ENCODE measurements around the gene CAMK4.

CAMK4 gene

DNA sequence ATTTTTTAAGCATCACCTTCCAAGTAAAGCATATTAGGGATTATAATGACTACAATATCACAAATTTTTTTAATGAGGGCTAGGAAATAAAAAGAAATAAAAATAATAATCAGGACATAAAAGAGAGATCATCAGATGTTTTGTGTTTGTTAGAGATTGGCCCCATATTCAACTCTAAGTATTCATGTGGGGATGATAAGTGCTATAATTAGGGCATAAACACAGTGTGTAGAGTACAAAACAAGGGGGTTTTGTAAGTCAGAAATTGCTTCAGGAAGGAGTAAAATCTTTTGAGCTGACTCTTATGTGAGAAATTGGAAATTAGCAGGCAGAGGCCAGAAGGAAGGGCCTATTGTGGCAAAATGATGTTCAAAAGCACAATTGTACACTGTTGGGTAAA lies 160.9 kb downstream of the CAMK4 start:
- Histone ChIP-seq H3K36me3 (replicated peaks; ENCODE audit: low read depth, low read length) (peaks cover 22% of the 10 kb centered on the region), H2AFZ (ENCODE audit: low read depth, low read length) (no peak overlapping the region), H3K4me1 (ENCODE audit: low read length) (no peaks in the 10 kb centered on the region), H4K20me1 (ENCODE audit: insufficient read depth, low read length) (peaks cover 6% of the 10 kb centered on the region), H3K4me2 (ENCODE audit: low read length) (no peak overlapping the region), H3K79me2 (ENCODE audit: low read length) (peaks cover 4% of the 10 kb centered on the region; the same call in 1 of the 2 replicates), H3K9me3 (ENCODE audit: insufficient read depth, low read length) (no peaks in the 10 kb centered on the region), H3K4me3 (ENCODE audit: low read length) (no peak overlapping the region), H3K9ac (ENCODE audit: low read length) (no peak overlapping the region), H3K27me3 (ENCODE audit: low read depth, low read length) (no peaks in the 10 kb centered on the region), H3K27ac (ENCODE audit: low read length) (no peak overlapping the region)
- TF ChIP-seq EZH2phosphoT487 (IDR thresholded peaks at IDR 0.05; ENCODE audit: low read depth) = no peak
- TF ChIP-seq, protein P1, sequence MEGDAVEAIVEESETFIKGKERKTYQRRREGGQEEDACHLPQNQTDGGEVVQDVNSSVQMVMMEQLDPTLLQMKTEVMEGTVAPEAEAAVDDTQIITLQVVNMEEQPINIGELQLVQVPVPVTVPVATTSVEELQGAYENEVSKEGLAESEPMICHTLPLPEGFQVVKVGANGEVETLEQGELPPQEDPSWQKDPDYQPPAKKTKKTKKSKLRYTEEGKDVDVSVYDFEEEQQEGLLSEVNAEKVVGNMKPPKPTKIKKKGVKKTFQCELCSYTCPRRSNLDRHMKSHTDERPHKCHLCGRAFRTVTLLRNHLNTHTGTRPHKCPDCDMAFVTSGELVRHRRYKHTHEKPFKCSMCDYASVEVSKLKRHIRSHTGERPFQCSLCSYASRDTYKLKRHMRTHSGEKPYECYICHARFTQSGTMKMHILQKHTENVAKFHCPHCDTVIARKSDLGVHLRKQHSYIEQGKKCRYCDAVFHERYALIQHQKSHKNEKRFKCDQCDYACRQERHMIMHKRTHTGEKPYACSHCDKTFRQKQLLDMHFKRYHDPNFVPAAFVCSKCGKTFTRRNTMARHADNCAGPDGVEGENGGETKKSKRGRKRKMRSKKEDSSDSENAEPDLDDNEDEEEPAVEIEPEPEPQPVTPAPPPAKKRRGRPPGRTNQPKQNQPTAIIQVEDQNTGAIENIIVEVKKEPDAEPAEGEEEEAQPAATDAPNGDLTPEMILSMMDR (IDR thresholded peaks at IDR 0.05; ENCODE audit: low read depth, low read length) = no peak

DNA sequence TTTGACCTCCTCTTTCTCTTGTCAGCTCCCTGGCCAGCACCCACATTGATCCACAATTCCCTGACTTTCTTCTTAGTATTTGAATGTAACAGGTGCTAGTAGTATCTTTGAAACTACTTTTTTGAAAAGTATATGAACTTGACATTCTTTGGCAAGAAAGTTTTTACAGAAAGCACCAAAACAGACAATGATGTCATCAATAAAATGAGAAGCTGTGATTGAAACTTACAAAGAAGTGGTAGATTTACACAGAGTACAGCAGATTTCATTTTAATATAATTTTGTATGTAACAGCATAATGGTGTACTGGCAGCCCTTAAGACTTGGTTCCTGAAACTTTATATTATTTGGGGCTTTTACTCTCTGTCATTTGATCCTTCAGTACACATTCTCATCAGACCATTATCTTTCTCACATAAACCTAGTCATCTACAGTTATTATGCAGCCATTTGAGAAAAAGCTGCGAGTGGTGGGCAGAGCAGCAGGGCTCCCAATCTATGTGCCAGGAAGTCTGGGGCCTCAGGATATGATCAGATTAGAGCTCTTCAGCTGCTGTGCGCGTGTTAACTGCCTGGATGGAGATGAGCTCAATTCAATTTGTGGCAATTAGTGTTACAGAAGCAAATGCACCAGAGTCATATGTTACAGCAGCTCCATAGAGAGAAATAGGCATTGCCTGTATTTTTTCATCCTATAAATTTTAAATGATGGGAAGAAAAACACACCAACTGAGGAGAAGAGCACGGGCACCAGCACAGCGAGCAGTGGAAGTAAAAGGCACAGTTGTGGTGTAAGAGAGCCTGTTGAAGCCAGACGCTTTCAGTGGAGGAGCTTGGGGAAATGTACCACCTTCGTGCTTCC lies 162.0 kb downstream of the CAMK4 start:
- Histone ChIP-seq H3K36me3 (replicated peaks; ENCODE audit: low read depth, low read length) (peaks cover 21% of the 10 kb centered on the region), H3K9ac (ENCODE audit: low read length) (no peak overlapping the region), H3K4me1 (ENCODE audit: low read length) (no peaks in the 10 kb centered on the region), H3K9me3 (ENCODE audit: insufficient read depth, low read length) (no peaks in the 10 kb centered on the region), H3K4me3 (ENCODE audit: low read length) (no peak overlapping the region), H4K20me1 (ENCODE audit: insufficient read depth, low read length) (peaks cover 6% of the 10 kb centered on the region; the same call in 1 of the 2 replicates), H3K79me2 (ENCODE audit: low read length) (peaks cover 4% of the 10 kb centered on the region; the same call in 1 of the 2 replicates), H3K4me2 (ENCODE audit: low read length) (no peak overlapping the region), H2AFZ (ENCODE audit: low read depth, low read length) (no peak overlapping the region), H3K27me3 (ENCODE audit: low read depth, low read length) (no peaks in the 10 kb centered on the region), H3K27ac (ENCODE audit: low read length) (no peak overlapping the region)
- no peak for TF ChIP-seq EZH2phosphoT487 (IDR thresholded peaks at IDR 0.05; ENCODE audit: low read depth)
- TF ChIP-seq, protein P1 (IDR thresholded peaks at IDR 0.05; ENCODE audit: low read depth, low read length) = no peak

DNA sequence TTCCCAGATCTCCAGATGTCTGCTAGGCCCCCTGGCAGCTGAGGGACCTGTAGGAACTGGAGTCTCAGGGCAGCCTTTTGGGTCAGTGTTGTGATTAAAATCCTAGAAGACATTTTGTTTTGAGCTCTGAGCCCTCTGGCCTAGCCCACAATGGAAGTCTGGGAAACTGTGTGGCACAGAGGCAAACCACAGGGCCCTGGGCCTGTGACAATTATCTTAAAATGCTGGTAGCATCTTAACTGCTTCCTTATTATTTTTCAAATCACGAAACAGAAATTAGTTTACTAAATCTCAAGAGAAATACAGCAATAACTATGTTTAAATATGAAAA lies 162.6 kb downstream of the CAMK4 start:
- Histone ChIP-seq H3K4me2 (ENCODE audit: low read length) (no peak overlapping the region), H3K9ac (ENCODE audit: low read length) (no peak overlapping the region), H3K27ac (ENCODE audit: low read length) (no peak overlapping the region), H3K79me2 (ENCODE audit: low read length) (peaks cover 4% of the 10 kb centered on the region; the same call in 1 of the 2 replicates), H3K9me3 (ENCODE audit: insufficient read depth, low read length) (no peaks in the 10 kb centered on the region), H3K4me3 (ENCODE audit: low read length) (no peak overlapping the region), H4K20me1 (ENCODE audit: insufficient read depth, low read length) (peaks cover 6% of the 10 kb centered on the region; the same call in 1 of the 2 replicates), H3K36me3 (replicated peaks; ENCODE audit: low read depth, low read length) (peaks cover 21% of the 10 kb centered on the region), H3K4me1 (ENCODE audit: low read length) (no peaks in the 10 kb centered on the region), H3K27me3 (ENCODE audit: low read depth, low read length) (no peaks in the 10 kb centered on the region), H2AFZ (ENCODE audit: low read depth, low read length) (no peak overlapping the region)
- no peak for TF ChIP-seq EZH2phosphoT487 (IDR thresholded peaks at IDR 0.05; ENCODE audit: low read depth)
- TF ChIP-seq, protein P1 (IDR thresholded peaks at IDR 0.05; ENCODE audit: low read depth, low read length) = no peak

DNA sequence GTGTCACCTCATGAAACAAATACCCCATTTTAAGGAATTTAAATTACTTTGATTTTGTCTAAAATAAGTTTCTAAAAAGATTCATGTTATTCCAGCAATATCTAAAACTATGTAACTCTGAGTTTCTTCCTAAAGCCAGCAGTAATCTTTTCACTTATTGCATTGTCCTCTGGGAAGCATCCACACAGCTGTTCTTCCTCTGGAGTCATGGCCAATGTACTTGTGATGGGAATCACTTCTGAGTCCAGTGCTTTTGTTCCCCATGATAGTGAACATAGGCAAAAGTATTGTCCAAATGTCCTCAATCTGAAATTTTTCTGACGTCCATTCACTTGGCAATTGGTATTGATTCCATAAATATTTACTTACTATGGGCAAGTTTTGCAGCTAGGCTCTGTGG lies 163.2 kb downstream of the CAMK4 start:
- no peak overlapping the region for H3K4me2 ChIP-seq (ENCODE audit: low read length)
- H4K20me1 ChIP-seq (ENCODE audit: insufficient read depth, low read length) = peaks cover 6% of the 10 kb centered on the region; the same call in 1 of the 2 replicates
- H3K9me3 ChIP-seq (ENCODE audit: insufficient read depth, low read length) = no peaks in the 10 kb centered on the region
- TF ChIP-seq EZH2phosphoT487 (IDR thresholded peaks at IDR 0.05; ENCODE audit: low read depth) = no peak
- TF ChIP-seq, protein P1 (IDR thresholded peaks at IDR 0.05; ENCODE audit: low read depth, low read length) = no peak
- H3K27ac ChIP-seq (ENCODE audit: low read length) = no peak overlapping the region
- peaks cover 18% of the 10 kb centered on the region for H3K36me3 ChIP-seq (replicated peaks; ENCODE audit: low read depth, low read length)
- no peaks in the 10 kb centered on the region for H3K4me1 ChIP-seq (ENCODE audit: low read length)
- H3K27me3 ChIP-seq (ENCODE audit: low read depth, low read length) = no peaks in the 10 kb centered on the region
- H3K4me3 ChIP-seq (ENCODE audit: low read length) = no peak overlapping the region
- no peak overlapping the region for H2AFZ ChIP-seq (ENCODE audit: low read depth, low read length)
- H3K9ac ChIP-seq (ENCODE audit: low read length) = no peak overlapping the region
- peaks cover 4% of the 10 kb centered on the region; the same call in 1 of the 2 replicates for H3K79me2 ChIP-seq (ENCODE audit: low read length)

Data from OCI-LY3 (cell line).